GM12864 (cell line): ENCODE data around the gene OTUD7B.

Source experiments
- DNase-seq: peaks from one replicate; pipeline ENCODE4 v3.0.0-alpha.2; 2011; ENCODE audit warnings: low read depth
- H3K4me3 ChIP-seq: 2 replicates; pipeline ENCODE4 v1.5.1; 2011; ENCODE audit warnings: mild to moderate bottlenecking, low read depth, low read length, control low read depth
- CTCF ChIP-seq: IDR thresholded peaks from 2 replicates; pipeline ENCODE4 v1.5.1; 2011; ENCODE audit warnings: low read depth, mild to moderate bottlenecking, moderate library complexity, low read length, control low read depth, inconsistent platforms; ENCODE audit errors: missing control alignments

Gene OTUD7B

GRCh38 chr1:149977345-149977744 lies 33.2 kb downstream of the OTUD7B start:
- DNase-seq: no peak
- no peak overlapping the region for H3K4me3 ChIP-seq
- no peak for TF ChIP-seq CTCF

GRCh38 chr1:149972547-149972946 lies 38.0 kb downstream of the OTUD7B start:
- DNase-seq: no peak
- H3K4me3 ChIP-seq: no peak overlapping the region
- no peak for TF ChIP-seq CTCF

GRCh38 chr1:149967646-149968045 lies 42.9 kb downstream of the OTUD7B start:
- no peak for DNase-seq
- no peak for TF ChIP-seq CTCF
- H3K4me3 ChIP-seq: no peak overlapping the region

- TF ChIP-seq CTCF: no peak
These were observed 43.5 kb downstream of the OTUD7B start for GRCh38 chr1:149967041-149967440.

GRCh38 chr1:149966405-149966804 lies 44.1 kb downstream of the OTUD7B start:
- DNase-seq: no peak
- no peak for TF ChIP-seq CTCF

More at GRCh38 chr1:149967041-149967440, 43.5 kb downstream of the OTUD7B start:
- H3K4me3 ChIP-seq: no peak overlapping the region
- DNase-seq: no peak

GRCh38 chr1:149965440-149965839 lies 45.1 kb downstream of the OTUD7B start:
- DNase-seq: no peak
- H3K4me3 ChIP-seq: no peak overlapping the region
- no peak for TF ChIP-seq CTCF

More at GRCh38 chr1:149966405-149966804, 44.1 kb downstream of the OTUD7B start:
- no peak overlapping the region for H3K4me3 ChIP-seq

GRCh38 chr1:149963358-149963757 lies 47.2 kb downstream of the OTUD7B start:
- H3K4me3 ChIP-seq: no peak overlapping the region
- no peak for TF ChIP-seq CTCF
- no peak for DNase-seq
